Measurements from ENCODE around the gene COL28A1.

GRCh38 chr7:7519056-7519455, 16.6 kb downstream of the COL28A1 start:
- no peak for TF ChIP-seq CREM (CRISPR knock-in tag; IDR thresholded peaks at IDR 0.05)
- TF ChIP-seq TEAD1 (CRISPR knock-in tag; IDR thresholded peaks at IDR 0.05), result no peak
- no peak for TF ChIP-seq CREB1 (CRISPR knock-in tag; IDR thresholded peaks at IDR 0.05)
- no peak for TF ChIP-seq AFF4 (CRISPR knock-in tag; IDR thresholded peaks at IDR 0.05; ENCODE audit: borderline replicate concordance)
- TF ChIP-seq CTCF (IDR thresholded peaks at IDR 0.05), result no peak
- no peak for TF ChIP-seq KAT7 (CRISPR knock-in tag; IDR thresholded peaks at IDR 0.05; ENCODE audit: borderline replicate concordance)
- no peak for TF ChIP-seq JUN (CRISPR knock-in tag; IDR thresholded peaks at IDR 0.05)
- TF ChIP-seq ATF1 (CRISPR knock-in tag; IDR thresholded peaks at IDR 0.05), result no peak
